HG03135 (cell line): ENCODE data around the gene OR1D5.
A peak's percentile ranks its signal among the peaks of the same experiment; 100 is the strongest.
"Not testable (repeated sequence)": the region's sequence is repeated elsewhere in the genome, so short reads cannot be mapped to it uniquely, and the experiment has no call there.

ENCODE experiments used
- ATAC-seq: cut with Tn5 transposase; IDR thresholded peaks from one replicate; pipeline ENCODE4 v1.9.1; 2021; ENCODE audit warnings: mild to moderate bottlenecking, moderate library complexity; ENCODE audit not compliant: unreplicated experiment

The OR1D5 gene

DNA sequence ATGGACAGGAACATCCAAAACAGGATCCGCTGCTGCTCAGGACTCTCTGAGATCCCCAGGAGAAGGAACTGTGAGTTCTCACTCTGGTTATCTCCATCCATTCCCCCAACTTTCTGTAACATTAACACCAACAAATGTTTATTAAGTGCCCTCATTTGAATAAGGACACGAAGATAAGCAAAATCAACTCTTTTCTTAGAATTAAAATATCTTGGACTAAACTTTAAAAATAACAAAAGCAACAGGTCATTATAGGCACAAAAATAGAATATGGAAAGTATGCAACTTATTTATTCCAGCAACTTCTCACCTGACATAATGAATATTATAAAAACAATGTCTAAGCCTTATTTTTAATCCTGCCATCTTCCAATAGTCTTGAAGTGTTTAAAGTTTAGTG is at the start of gene OR1D5:
OR1D5 (minus strand) TSS at position 101 of the 400 bp plus-strand sequence; CDS start at position 101, 0 bp downstream.
- ATAC-seq = not testable (repeated sequence)

GRCh38 chr17:3104322-3104721 is 40.9 kb upstream of the OR1D5 start, which contains the start of gene OR1D2:
TSS of gene OR1D2 (minus strand) at chr17:3104422. CDS start at chr17:3092996, 11,426 bp downstream.
- no peak for ATAC-seq

DNA sequence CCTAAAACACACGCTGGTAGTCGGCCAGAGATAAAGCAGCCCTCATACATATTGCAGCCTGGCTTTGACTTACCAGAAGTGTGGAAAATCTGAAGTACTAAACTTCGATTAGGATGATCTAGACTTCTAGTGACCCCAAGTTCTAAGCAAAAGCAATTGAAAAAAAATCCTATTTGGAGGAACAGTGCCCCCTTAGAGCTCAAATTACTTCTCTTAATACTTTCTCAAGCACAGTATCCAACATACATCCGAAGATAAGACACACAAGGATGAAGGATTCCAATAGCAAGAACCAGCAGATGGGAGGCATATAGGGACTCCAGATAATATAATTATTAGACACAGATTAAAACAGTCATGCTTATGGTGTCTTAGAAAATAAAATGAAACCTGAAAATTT is 10.4 kb upstream of the OR1D5 start:
- ATAC-seq = not testable (repeated sequence)

DNA sequence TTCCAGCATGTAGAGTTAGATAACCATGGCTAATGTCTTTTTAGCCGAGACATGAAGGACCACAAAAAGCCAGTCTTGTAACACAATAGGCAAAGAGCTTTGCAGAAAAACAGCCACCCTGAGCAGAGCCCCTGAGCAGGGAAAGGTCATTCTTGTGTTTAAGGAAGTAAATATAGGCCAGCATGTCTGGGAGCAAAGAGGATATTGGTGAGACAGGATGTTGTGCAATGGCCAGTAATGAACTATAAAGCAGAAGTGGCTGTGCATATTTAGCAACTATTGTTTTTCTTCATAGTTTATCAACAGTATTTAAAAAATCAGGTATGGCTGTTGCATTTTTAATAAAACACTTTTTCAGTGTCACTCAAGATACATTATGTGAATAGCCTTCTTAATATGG is 1.8 kb upstream of the OR1D5 start:
- not testable (repeated sequence) for ATAC-seq

GRCh38 chr17:3062824-3063377 is 506 bp downstream of the OR1D5 start:
- ATAC-seq = not testable (repeated sequence)

DNA sequence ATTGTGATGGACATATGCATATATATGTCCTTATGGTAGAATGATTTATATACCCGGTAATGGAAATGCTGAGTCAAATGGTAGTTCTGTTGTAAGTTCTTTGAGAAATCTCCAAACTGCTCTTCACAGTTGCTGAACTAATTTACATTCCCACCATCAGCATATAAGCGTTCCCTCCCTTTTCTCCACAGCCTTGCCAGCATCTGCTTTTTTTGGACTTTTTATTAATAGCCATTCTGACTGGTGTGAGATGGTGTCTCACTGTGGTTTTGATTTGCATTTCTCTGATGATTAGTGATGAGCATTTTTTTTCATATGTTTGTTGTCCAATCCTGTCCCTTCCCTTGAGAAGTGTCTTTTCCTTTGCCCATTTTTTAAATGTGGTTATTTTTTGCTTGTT is 8.5 kb downstream of the OR1D5 start:
- not testable (repeated sequence) for ATAC-seq

DNA sequence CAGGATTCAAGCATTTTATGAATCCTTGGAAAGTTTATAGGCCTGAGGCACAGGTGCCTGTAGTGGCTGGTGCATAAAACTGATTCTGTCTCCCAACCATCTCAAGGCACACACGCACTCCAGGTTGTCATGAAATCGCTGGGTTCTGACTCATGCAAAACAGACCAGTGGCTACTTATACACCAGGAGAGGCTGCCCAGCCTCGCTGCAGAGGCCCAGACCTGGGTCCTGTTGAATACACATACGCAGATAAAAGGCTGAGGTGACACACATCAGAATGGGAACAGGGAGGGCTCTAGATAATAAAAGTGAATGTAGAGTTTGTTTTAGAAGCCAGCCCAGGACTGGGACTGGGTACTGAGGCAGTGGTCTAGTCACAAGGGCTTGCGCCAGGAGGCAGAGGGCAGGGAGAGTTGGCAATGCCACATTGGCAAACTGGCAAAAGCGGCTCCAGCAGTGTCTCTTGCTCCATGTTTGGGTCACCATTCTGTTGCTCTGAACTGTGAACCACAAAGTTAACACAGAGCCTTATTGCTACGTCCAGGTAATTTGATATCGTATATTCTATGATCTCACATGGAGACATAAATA is 13.6 kb downstream of the OR1D5 start:
- no peak for ATAC-seq

GRCh38 chr17:3048727-3049471 is 14.5 kb downstream of the OR1D5 start:
- peak; percentile 98 for ATAC-seq

DNA sequence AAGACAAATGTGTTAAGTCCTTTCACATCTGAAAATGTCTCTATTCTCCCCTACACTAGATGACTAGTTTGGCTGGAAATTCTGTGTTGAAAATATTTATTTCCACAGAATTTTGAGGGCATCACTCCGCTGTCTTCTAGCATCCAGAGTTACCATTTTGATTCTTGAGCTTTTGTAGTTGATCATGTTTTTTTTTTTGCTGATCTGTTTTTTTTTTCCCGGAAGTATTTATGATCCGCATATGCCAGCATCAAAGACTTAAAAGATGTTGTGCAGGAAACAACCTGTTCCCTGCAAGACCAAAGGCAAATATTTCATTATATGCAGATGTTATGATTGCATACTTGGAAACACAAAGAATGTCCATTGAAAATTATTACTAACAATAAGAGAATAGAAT is 16.7 kb downstream of the OR1D5 start:
- no peak for ATAC-seq

DNA sequence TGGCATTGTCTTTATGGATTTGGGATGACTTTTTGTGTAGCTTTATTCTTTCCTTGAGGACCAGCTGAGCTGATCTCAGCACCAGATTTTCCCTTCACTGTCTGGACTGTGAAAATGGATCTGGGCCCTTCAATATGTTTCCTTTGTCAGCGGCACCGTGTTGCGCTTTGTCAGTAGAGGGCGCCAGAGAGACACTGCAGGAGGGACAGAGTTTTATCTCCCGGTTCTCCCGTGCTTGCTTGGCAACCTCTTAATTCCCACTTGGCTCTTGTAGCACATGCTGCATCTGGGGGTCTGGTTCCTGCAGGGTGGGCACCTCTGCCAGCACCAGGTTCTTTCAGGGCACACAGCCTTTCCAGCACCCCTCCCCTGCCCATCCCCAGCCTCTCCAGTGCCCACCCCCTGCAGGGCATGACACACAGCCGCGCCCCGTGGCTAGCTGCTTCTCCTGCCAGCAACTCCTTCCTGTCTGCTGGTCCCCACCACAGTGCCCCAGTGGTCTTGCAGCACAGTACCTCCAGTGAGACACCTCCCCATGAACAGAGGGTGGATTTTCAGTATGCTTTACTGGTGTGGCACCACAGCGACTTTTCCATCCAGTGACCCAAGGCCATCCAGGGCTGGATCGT is 19.6 kb downstream of the OR1D5 start:
- ATAC-seq = no peak

GRCh38 chr17:3040882-3041281 is 22.5 kb downstream of the OR1D5 start:
- ATAC-seq = no peak

GRCh38 chr17:3039736-3040135 is 23.7 kb downstream of the OR1D5 start:
- no peak for ATAC-seq

DNA sequence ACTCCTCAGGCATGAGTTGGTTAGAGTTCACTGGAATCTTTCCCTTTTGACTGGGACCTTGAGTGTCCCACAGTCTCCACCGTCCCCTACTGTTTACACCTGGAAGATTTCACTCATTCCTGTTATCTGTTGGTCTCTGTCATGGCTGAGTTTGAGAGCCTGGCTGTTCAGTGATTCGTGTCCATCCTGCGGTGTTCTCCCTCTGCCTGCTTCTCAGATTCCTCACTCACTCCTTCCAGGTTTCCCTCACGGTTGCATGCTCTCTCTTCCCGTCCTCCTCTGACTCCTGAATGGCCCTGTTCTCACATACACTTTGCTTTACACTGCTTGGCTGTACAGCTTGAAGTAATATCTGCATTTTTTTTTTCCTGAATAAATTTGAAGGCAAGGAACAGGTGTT is 24.5 kb downstream of the OR1D5 start:
- ATAC-seq = no peak

GRCh38 chr17:3037259-3037658 is 26.1 kb downstream of the OR1D5 start:
- no peak for ATAC-seq

- ATAC-seq = no peak
Measured at GRCh38 chr17:3036800-3037199, 26.6 kb downstream of the OR1D5 start.

DNA sequence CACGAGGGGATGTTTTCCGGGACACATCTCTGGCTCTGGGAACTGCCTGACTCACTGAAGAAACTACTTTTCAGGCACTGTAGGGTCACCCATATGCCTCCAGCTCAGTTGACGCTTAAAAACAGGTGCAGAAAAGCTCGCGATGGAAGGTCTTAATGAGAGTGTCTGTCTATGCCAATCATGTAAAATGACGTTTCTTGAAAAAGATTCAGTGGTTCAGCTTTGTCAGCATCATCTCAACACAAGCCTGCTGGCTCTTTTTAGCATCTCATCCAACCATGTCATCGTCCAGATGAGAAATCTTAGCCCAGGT is 27.5 kb downstream of the OR1D5 start:
- no peak for ATAC-seq

DNA sequence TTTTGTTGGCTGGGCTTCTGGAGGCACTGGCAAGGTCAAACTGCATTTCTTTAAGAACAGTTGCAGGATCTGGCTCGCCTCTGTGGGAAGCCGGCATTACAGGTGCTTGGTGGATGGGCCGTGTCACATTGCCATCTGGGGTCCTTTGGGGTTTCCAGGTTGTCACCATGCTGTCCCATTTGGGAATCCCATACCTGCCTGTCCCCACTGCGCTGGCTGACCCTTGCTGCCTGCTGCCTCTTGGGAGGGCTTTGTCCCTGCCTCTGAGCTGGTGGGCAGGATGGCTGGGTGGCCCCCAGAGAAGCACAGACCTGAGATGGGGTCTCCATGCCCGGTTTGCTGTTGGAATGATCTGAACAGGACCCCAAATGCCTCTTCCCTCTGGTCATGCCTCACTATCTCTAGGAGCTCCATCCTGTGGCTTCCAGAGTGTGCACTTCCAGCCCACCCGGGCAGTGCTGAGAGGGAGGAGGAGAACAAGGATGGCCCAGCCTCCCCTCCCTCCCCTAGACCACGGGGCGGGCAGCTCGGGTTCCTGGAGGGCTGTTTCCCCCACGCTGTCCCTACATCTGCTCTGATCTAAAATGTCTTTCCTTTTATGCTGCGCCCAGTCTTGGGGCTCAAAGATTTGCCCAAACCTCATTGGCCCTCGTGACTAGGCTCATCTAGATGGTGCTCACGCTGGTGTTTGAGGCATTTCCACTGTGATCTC is 28.0 kb downstream of the OR1D5 start:
- ATAC-seq = no peak

DNA sequence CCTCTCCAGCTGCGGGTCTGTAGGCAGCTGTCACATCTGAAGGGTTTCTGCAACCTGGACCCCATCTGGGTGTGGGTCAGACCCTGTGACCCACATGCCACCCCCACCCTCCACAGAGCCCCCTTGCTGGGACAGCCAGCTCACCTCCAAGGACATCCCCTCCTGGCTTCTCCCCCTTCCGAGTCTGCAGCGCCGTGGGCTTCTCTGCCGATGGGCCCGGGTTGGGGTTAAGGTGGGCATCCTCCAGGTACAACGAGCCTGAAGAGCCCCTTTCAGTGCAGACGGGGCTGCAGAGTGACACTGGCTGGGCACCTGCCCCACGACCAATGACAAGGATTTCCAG is 28.9 kb downstream of the OR1D5 start:
- no peak for ATAC-seq

- no peak for ATAC-seq
Measured at GRCh38 chr17:3033741-3034577, 29.4 kb downstream of the OR1D5 start.

DNA sequence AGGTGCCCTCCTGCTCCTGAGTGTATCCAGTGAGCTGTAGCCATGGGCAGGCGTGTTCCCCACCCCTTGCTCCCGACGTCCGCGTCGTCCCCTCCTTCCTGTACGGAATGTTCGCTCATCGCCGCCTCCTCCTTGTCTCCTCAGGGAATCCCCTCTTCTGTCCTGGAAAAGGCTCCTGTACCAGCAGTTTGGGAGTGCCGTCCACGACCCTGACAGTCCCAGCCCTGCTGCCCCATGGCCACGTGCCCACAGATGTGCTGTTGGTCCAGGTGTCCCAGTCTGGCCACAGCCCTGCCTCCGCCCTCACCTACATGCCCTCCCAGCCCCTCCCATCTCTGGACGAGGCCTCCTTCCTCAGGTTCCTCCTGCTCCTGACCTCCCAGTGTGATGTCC is 30.2 kb downstream of the OR1D5 start:
- ATAC-seq = no peak
